ENCODE measurements around the gene C22orf23. TPM values are rescaled to one million over a fixed set of nuclear protein-coding genes. Genes with fewer than 3 reads are reported as not detected.

C22orf23 gene
- polyA plus RNA-seq, 1 of the 3 experiments (the other 2 are of a cell fraction) = 0.33 TPM

GRCh38 chr22:37893583-37893983 is 59.8 kb downstream of the C22orf23 start:
- Histone ChIP-seq H2AFZ (ENCODE audit: low read depth) (no peak overlapping the region), H3K9ac (no peak overlapping the region), H3K36me3 (replicated peaks in 1 of 2; ENCODE audit: control insufficient read depth in 1 of 2, insufficient read depth in 2 of 2, low read length in 1 of 2) (peaks cover 19 to 29% of the 10 kb centered on the region in 2 experiments), H4K20me1 (ENCODE audit: insufficient read depth) (no peaks in the 10 kb centered on the region), H3K4me1 (ENCODE audit: control insufficient read depth in 1 of 2, insufficient read depth in 2 of 2, low read depth in 1 of 2, low read length in 1 of 2) (peaks cover 4 to 13% of the 10 kb centered on the region in 2 experiments; a peak in 2 of 4 replicates), H3K27me3 (ENCODE audit: insufficient read depth) (no peaks in the 10 kb centered on the region), H3K4me3 (ENCODE audit: low read depth in 2 of 2, low read length in 1 of 2) (no peak overlapping the region), H3F3A (replicated peaks; ENCODE audit: insufficient read depth) (peaks cover 12% of the 10 kb centered on the region), H3K9me3 (no peaks in the 10 kb centered on the region), H3K27ac (ENCODE audit: low read depth in 2 of 2, low read length in 1 of 2) (no peak overlapping the region; a peak in 1 of 4 replicates), H3K9me2 (no peaks in the 10 kb centered on the region), H3K4me2 (no peak overlapping the region), H3K79me2 (ENCODE audit: insufficient read depth) (no peaks in the 10 kb centered on the region)
- TF ChIP-seq RCOR1 (IDR thresholded peaks at IDR 0.05; ENCODE audit: low read length) = no peak
- no peak for TF ChIP-seq RXRA (IDR thresholded peaks at IDR 0.05; ENCODE audit: borderline replicate concordance, low read depth)
- TF ChIP-seq EP300 (IDR thresholded peaks at IDR 0.05; ENCODE audit: borderline replicate concordance in 1 of 2, low read depth in 1 of 2, low read length in 1 of 2) = no peak
- TF ChIP-seq MXI1 (IDR thresholded peaks at IDR 0.05; ENCODE audit: low read depth, low read length) = no peak
- TF ChIP-seq PBX3 (IDR thresholded peaks at IDR 0.05) = no peak
- TF ChIP-seq, protein P1, sequence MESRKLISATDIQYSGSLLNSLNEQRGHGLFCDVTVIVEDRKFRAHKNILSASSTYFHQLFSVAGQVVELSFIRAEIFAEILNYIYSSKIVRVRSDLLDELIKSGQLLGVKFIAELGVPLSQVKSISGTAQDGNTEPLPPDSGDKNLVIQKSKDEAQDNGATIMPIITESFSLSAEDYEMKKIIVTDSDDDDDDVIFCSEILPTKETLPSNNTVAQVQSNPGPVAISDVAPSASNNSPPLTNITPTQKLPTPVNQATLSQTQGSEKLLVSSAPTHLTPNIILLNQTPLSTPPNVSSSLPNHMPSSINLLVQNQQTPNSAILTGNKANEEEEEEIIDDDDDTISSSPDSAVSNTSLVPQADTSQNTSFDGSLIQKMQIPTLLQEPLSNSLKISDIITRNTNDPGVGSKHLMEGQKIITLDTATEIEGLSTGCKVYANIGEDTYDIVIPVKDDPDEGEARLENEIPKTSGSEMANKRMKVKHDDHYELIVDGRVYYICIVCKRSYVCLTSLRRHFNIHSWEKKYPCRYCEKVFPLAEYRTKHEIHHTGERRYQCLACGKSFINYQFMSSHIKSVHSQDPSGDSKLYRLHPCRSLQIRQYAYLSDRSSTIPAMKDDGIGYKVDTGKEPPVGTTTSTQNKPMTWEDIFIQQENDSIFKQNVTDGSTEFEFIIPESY (IDR thresholded peaks at IDR 0.05; ENCODE audit: borderline replicate concordance, low read depth) = no peak
- TF ChIP-seq MEF2A (IDR thresholded peaks at IDR 0.05; ENCODE audit: borderline replicate concordance, low read depth) = no peak
- no peak for TF ChIP-seq YY1 (IDR thresholded peaks at IDR 0.05; ENCODE audit: low read depth)
- TF ChIP-seq MAX (IDR thresholded peaks at IDR 0.05; ENCODE audit: low read depth) = no peak
- no peak for TF ChIP-seq SIN3A (IDR thresholded peaks at IDR 0.05; ENCODE audit: borderline replicate concordance, low read depth, low read length)
- no peak for TF ChIP-seq EZH2phosphoT487 (IDR thresholded peaks at IDR 0.05; ENCODE audit: borderline replicate concordance, low read depth)
- no peak for TF ChIP-seq TAF1 (IDR thresholded peaks at IDR 0.05; ENCODE audit: borderline replicate concordance, low read depth, low read length)
- TF ChIP-seq, protein P2, sequence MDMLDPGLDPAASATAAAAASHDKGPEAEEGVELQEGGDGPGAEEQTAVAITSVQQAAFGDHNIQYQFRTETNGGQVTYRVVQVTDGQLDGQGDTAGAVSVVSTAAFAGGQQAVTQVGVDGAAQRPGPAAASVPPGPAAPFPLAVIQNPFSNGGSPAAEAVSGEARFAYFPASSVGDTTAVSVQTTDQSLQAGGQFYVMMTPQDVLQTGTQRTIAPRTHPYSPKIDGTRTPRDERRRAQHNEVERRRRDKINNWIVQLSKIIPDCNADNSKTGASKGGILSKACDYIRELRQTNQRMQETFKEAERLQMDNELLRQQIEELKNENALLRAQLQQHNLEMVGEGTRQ (IDR thresholded peaks at IDR 0.05; ENCODE audit: borderline replicate concordance, low read depth, low read length) = no peak
- no peak for TF ChIP-seq TCF12 (IDR thresholded peaks at IDR 0.05)
- no peak for TF ChIP-seq FOSL2 (IDR thresholded peaks at IDR 0.05; ENCODE audit: borderline replicate concordance, low read depth)
- TF ChIP-seq GABPA (IDR thresholded peaks at IDR 0.05; ENCODE audit: low read depth) = no peak
- 95% methylated on average over 5 of the region's 5 CpGs for WGBS (ENCODE audit: low lambda C conversion rate)
- no peak for DNase-seq
- POLR2A ChIA-PET = interaction anchor here (1.3 to 1.5 kb wide), 2 partner anchors 12 to 50 kb away, joined by 4 to 6 read pairs; partner anchors contain the start of genes ANKRD54 and MICALL1
- CTCF ChIA-PET = interaction anchor here (0.8 to 5.5 kb wide), 2 partner anchors 12 to 76 kb away, joined by 3 to 16 read pairs; partner anchors contain the start of gene MICALL1

Other genes with a start within 250 kb of the C22orf23 start
- 20.3 and 24.2 TPM in 2 replicates for gene GCAT, start 145.7 kb downstream of the C22orf23 start, polyA plus RNA-seq (2012; rRNA removed)
- not detected in 2 replicates for gene GALR3, start 130.2 kb downstream of the C22orf23 start, polyA plus RNA-seq (2012; rRNA removed)
- 27.5 and 27.6 TPM in 2 replicates for gene ANKRD54, start 109.3 kb downstream of the C22orf23 start, polyA plus RNA-seq (2012; rRNA removed)
- gene EIF3L, start 104.2 kb downstream of the C22orf23 start, polyA plus RNA-seq (2012; rRNA removed) = 478 and 642 TPM in 2 replicates
- gene MICALL1, start 47.3 kb downstream of the C22orf23 start, polyA plus RNA-seq (2012; rRNA removed) = 12.9 and 15.2 TPM in 2 replicates
- gene POLR2F, start 98 bp upstream of the C22orf23 start, polyA plus RNA-seq (2012; rRNA removed) = 146 and 255 TPM in 2 replicates
- gene SOX10, start 31.0 kb upstream of the C22orf23 start, polyA plus RNA-seq (2012; rRNA removed) = not detected in 2 replicates
- 36.8 and 42.8 TPM in 2 replicates for gene PICK1, start 103.8 kb upstream of the C22orf23 start, polyA plus RNA-seq (2012; rRNA removed)
- gene SLC16A8, start 130.6 kb upstream of the C22orf23 start, polyA plus RNA-seq (2012; rRNA removed) = not detected in 2 replicates
- gene BAIAP2L2, start 157.1 kb upstream of the C22orf23 start, polyA plus RNA-seq (2012; rRNA removed) = 0.13 and 0.16 TPM in 2 replicates
- 10.5 and 14.5 TPM in 2 replicates for gene PLA2G6, start 228.2 kb upstream of the C22orf23 start, polyA plus RNA-seq (2012; rRNA removed)
- 7.9 and 8.2 TPM in 2 replicates for gene MAFF, start 248.4 kb upstream of the C22orf23 start, polyA plus RNA-seq (2012; rRNA removed)